ENCODE data around the gene TULP1.
"Not testable (repeated sequence)": the region's sequence is repeated elsewhere in the genome, so short reads cannot be mapped to it uniquely, and the experiment has no call there.

Gene TULP1

GRCh38 chr6:35519313-35520015 lies 6.8 kb upstream of the TULP1 start:
- DNase-seq: no peak

- DNase-seq: no peak
Measured at GRCh38 chr6:35518566-35519312, 6.0 kb upstream of the TULP1 start.

- DNase-seq: not testable (repeated sequence)
Measured at GRCh38 chr6:35517978-35518377, 5.3 kb upstream of the TULP1 start.

- DNase-seq: no peak
Measured at GRCh38 chr6:35516712-35517111, 4.0 kb upstream of the TULP1 start.

GRCh38 chr6:35515939-35516338 lies 3.2 kb upstream of the TULP1 start:
- DNase-seq: not testable (repeated sequence)

- no peak for DNase-seq
Measured at GRCh38 chr6:35514587-35514986, 1.9 kb upstream of the TULP1 start.

- DNase-seq: no peak
Measured at GRCh38 chr6:35512006-35512405, 690 bp downstream of the TULP1 start.

- DNase-seq: no peak
Measured at GRCh38 chr6:35511562-35511941, 1.1 kb downstream of the TULP1 start.

GRCh38 chr6:35510916-35511561 lies 1.7 kb downstream of the TULP1 start:
- DNase-seq: no peak

- DNase-seq: no peak
Measured at GRCh38 chr6:35508542-35508941, 4.2 kb downstream of the TULP1 start.

- no peak for DNase-seq
Measured at GRCh38 chr6:35508027-35508426, 4.7 kb downstream of the TULP1 start.

GRCh38 chr6:35507221-35507620 lies 5.5 kb downstream of the TULP1 start:
- no peak for DNase-seq

- no peak for DNase-seq
Measured at GRCh38 chr6:35506536-35506935, 6.2 kb downstream of the TULP1 start.

- no peak for DNase-seq
Measured at GRCh38 chr6:35505999-35506412, 6.7 kb downstream of the TULP1 start.

- no peak for DNase-seq
Measured at GRCh38 chr6:35503534-35503933, 9.2 kb downstream of the TULP1 start.

GRCh38 chr6:35501784-35502183 lies 10.9 kb downstream of the TULP1 start:
- DNase-seq: no peak

- DNase-seq: no peak
Measured at GRCh38 chr6:35500782-35501181, 11.9 kb downstream of the TULP1 start.

GRCh38 chr6:35499372-35499771 lies 13.3 kb downstream of the TULP1 start:
- no peak for DNase-seq

GRCh38 chr6:35498422-35499067 lies 14.2 kb downstream of the TULP1 start:
- DNase-seq: no peak

- peak; percentile 33 for DNase-seq
Measured at GRCh38 chr6:35497571-35498421, 14.9 kb downstream of the TULP1 start.

GRCh38 chr6:35496841-35497570 lies 15.7 kb downstream of the TULP1 start, which contains the start of gene TEAD3:
Gene TEAD3 (minus strand): TSS chr6:35497079.
- peak; percentile 40 for DNase-seq
